Osteoblast (primary cell): ENCODE measurements around the gene AADACL4. TPM values are rescaled to one million over a fixed set of nuclear protein-coding genes. Genes with fewer than 3 reads are reported as not detected.
"Not testable (repeated sequence)": the region's sequence is repeated elsewhere in the genome, so short reads cannot be mapped to it uniquely, and the experiment has no call there.

Source experiments
- DNase-seq: peaks from one replicate; pipeline ENCODE4 v3.0.0; 2011; ENCODE audit warnings: low spot score, mixed read lengths; ENCODE audit not compliant: insufficient read length; ENCODE audit errors: missing footprints
- H2AFZ ChIP-seq: 2 replicates; pipeline ENCODE4 v1.6.0; 2011; ENCODE audit warnings: mild to moderate bottlenecking, low read length
- H3K27ac ChIP-seq: 2 replicates; pipeline ENCODE4 v1.5.1; 2011; ENCODE audit warnings: mild to moderate bottlenecking, low read depth, low read length, moderate library complexity
- H3K27me3 ChIP-seq: 2 replicates; pipeline ENCODE4 v1.6.0; 2012; ENCODE audit warnings: mild to moderate bottlenecking, control low read depth, inconsistent platforms, low read length, moderate library complexity; ENCODE audit not compliant: insufficient read depth
- H3K36me3 ChIP-seq: 2 replicates; pipeline ENCODE4 v1.5.1; 2011; ENCODE audit warnings: mild to moderate bottlenecking, low read length, control low read depth, moderate library complexity; ENCODE audit not compliant: insufficient read depth
- H3K4me1 ChIP-seq: 2 replicates; pipeline ENCODE4 v1.5.1; 2011; ENCODE audit warnings: mild to moderate bottlenecking, low read length, control low read depth, moderate library complexity; ENCODE audit not compliant: insufficient read depth
- H3K4me2 ChIP-seq: 2 replicates; pipeline ENCODE4 v1.6.0; 2011; ENCODE audit warnings: mild to moderate bottlenecking, low read length; ENCODE audit not compliant: insufficient read depth
- H3K4me3 ChIP-seq: fragments of 200-600 bp; sonication (generic); 3 replicates; pipeline ENCODE4 v1.5.1; 2012; ENCODE audit warnings: mild to moderate bottlenecking, low read length, inconsistent platforms; ENCODE audit not compliant: insufficient read depth
- H3K79me2 ChIP-seq: 2 replicates; pipeline ENCODE4 v1.6.0; 2012; ENCODE audit warnings: mild to moderate bottlenecking, low read length, control low read depth, inconsistent platforms; ENCODE audit not compliant: insufficient read depth
- H3K9me3 ChIP-seq: 2 replicates; pipeline ENCODE4 v1.5.1; 2011; ENCODE audit warnings: low read depth, low read length, control low read depth
- H4K20me1 ChIP-seq: 2 replicates; pipeline ENCODE4 v1.6.0; 2012; ENCODE audit warnings: mild to moderate bottlenecking, low read length, control low read depth; ENCODE audit not compliant: insufficient read depth
- CTCF ChIP-seq: IDR thresholded peaks from 2 replicates; pipeline ENCODE4 v1.5.1; 2011; ENCODE audit warnings: mild to moderate bottlenecking, low read depth, low read length, moderate library complexity; ENCODE audit errors: extremely low read depth
- total RNA-seq: library from RNA; depleted of rRNA; stranded (reverse); fragments of >200 nt; gene quantifications from 2 replicates; pipeline ENCODE4 v1.2.3, GENCODE V29; 2012

AADACL4 gene
- total RNA-seq, 1 donor: not detected

GRCh38 chr1:12712076-12712475, 68.2 kb downstream of the AADACL4 start:
- Histone ChIP-seq H3K79me2 (no peaks in the 10 kb centered on the region), H4K20me1 (no peaks in the 10 kb centered on the region)

GRCh38 chr1:12712929-12713328, 69.0 kb downstream of the AADACL4 start:
- DNase-seq: no peak
- no peaks in the 10 kb centered on the region for H4K20me1 ChIP-seq
- H3K4me1 ChIP-seq: no peaks in the 10 kb centered on the region
- no peak overlapping the region for H2AFZ ChIP-seq
- H3K27ac ChIP-seq: no peak overlapping the region
- H3K27me3 ChIP-seq: no peaks in the 10 kb centered on the region
- H3K36me3 ChIP-seq: no peaks in the 10 kb centered on the region
- H3K9me3 ChIP-seq: no peaks in the 10 kb centered on the region
- no peaks in the 10 kb centered on the region for H3K79me2 ChIP-seq
- no peak overlapping the region for H3K4me3 ChIP-seq
- TF ChIP-seq CTCF: no peak
- H3K4me2 ChIP-seq: no peak overlapping the region

More at GRCh38 chr1:12712076-12712475, 68.2 kb downstream of the AADACL4 start:
- no peaks in the 10 kb centered on the region for H3K9me3 ChIP-seq
- no peak overlapping the region for H3K4me3 ChIP-seq
- no peaks in the 10 kb centered on the region for H3K27me3 ChIP-seq
- H3K27ac ChIP-seq: no peak overlapping the region
- H2AFZ ChIP-seq: no peak overlapping the region
- H3K36me3 ChIP-seq: no peaks in the 10 kb centered on the region
- DNase-seq: no peak
- no peak overlapping the region for H3K4me2 ChIP-seq
- no peak for TF ChIP-seq CTCF
- no peaks in the 10 kb centered on the region for H3K4me1 ChIP-seq

GRCh38 chr1:12713651-12714050, 69.8 kb downstream of the AADACL4 start:
- H4K20me1 ChIP-seq, H3K4me2 ChIP-seq, H3K36me3 ChIP-seq, H3K9me3 ChIP-seq, H3K4me3 ChIP-seq, H3K4me1 ChIP-seq, H2AFZ ChIP-seq, H3K79me2 ChIP-seq, DNase-seq, H3K27me3 ChIP-seq, H3K27ac ChIP-seq: not testable (repeated sequence)

GRCh38 chr1:12714710-12715475, 71.0 kb downstream of the AADACL4 start:
- H3K4me2 ChIP-seq: no peak overlapping the region
- H3K27ac ChIP-seq: no peak overlapping the region
- H3K36me3 ChIP-seq: no peaks in the 10 kb centered on the region
- no peak overlapping the region for H3K4me3 ChIP-seq
- TF ChIP-seq CTCF: no peak
- H2AFZ ChIP-seq: no peak overlapping the region
- no peaks in the 10 kb centered on the region for H3K4me1 ChIP-seq
- DNase-seq: no peak
- no peaks in the 10 kb centered on the region for H3K9me3 ChIP-seq
- no peaks in the 10 kb centered on the region for H3K79me2 ChIP-seq
- H4K20me1 ChIP-seq: no peaks in the 10 kb centered on the region
- no peaks in the 10 kb centered on the region for H3K27me3 ChIP-seq
